HepG2 (cell line): Measurements from ENCODE around the gene MTRFR. TPM values are rescaled to one million over a fixed set of nuclear protein-coding genes. Genes with fewer than 3 reads are reported as not detected.

Experiments
- ATAC-seq: fragments of 200-7000 bp; cut with Tn5 transposase; 3 replicates; pipeline ENCODE4 v1.9.1; 2020; ENCODE audit warnings: mild to moderate bottlenecking, moderate library complexity
- BruUV-seq: library from RNA; stranded (reverse); fragments of 400-500 nt; replicated peaks from 2 replicates; lab custom pipeline; 2021; lab: Mats Ljungman, UMichigan
- CTCF ChIA-PET: fragments of 300-600 bp; formaldehyde crosslinking; extraction: SDS; loops from one replicate; lab custom pipeline; 2021; ENCODE audit warnings: low total read pairs, inconsistent platforms, low intra/inter-chr PET ratio; lab: Yijun Ruan, JAX
- POLR2A ChIA-PET: fragments of 350-600 bp; sonication (Branson Sonifier 250); formaldehyde crosslinking; loops from one replicate; lab custom pipeline; 2020; ENCODE audit warnings: antibody characterized with exemption, inconsistent platforms; lab: Yijun Ruan, JAX
- DNase-seq: peaks from one replicate; pipeline ENCODE4 v3.0.0-alpha.2; 2015; ENCODE audit warnings: low spot score
- FAIRE-seq: peaks from 3 replicates; lab custom pipeline; 2011; peaks lifted over from hg19 to GRCh38; lab: Jason Lieb, UNC
- H2AFZ ChIP-seq: one replicate; pipeline ENCODE4 v1.6.1; 2011; ENCODE audit warnings: low read length, inconsistent platforms
- H3K27ac ChIP-seq: fragments of 300-600 bp; 3 replicates; pipeline ENCODE4 v1.8.0; 2011; ENCODE audit warnings: mixed run types, mild to moderate bottlenecking, mixed read lengths, low read length, inconsistent platforms; ENCODE audit not compliant: insufficient read depth; ENCODE audit errors: extremely low read length
- H3K27me3 ChIP-seq, 2 experiments: fragments of 200-600 bp in 1 of 2; 2 replicates in 1 of 2; 3 replicates in 1 of 2; pipeline versions ENCODE4 v1.6.0 to v1.8.0; 2011; ENCODE audit warnings: low read length in 2 of 2, mild to moderate bottlenecking in 2 of 2, moderate library complexity in 2 of 2, inconsistent platforms in 1 of 2; ENCODE audit not compliant: insufficient read depth in 2 of 2, control insufficient read depth in 1 of 2
- H3K36me3 ChIP-seq, 2 experiments: fragments of 200-600 bp in 1 of 2; replicated peaks in 1 of 2; 2 replicates in 1 of 2; 3 replicates in 1 of 2; pipeline versions ENCODE4 v1.5.1 to v1.8.0; 2011; ENCODE audit warnings: low read length in 2 of 2, inconsistent platforms in 1 of 2; ENCODE audit not compliant: insufficient read depth in 2 of 2, control insufficient read depth in 1 of 2
- H3K4me1 ChIP-seq: 2 replicates; pipeline ENCODE4 v1.5.1; 2012; ENCODE audit warnings: low read length, inconsistent platforms; ENCODE audit not compliant: insufficient read depth
- H3K4me2 ChIP-seq: 2 replicates; pipeline ENCODE4 v1.6.0; 2011; ENCODE audit warnings: low read depth, low read length, inconsistent platforms
- H3K4me3 ChIP-seq, 3 experiments: fragments of 200-600 bp in 1 of 3; sonication (generic), shearing (Covaris generic) in 1 of 3; replicated peaks in 1 of 3; 2 replicates each; pipeline ENCODE4 v1.5.1; 2011 to 2016; ENCODE audit warnings: low read length in 3 of 3, inconsistent platforms in 2 of 3, low read depth in 2 of 3, mild to moderate bottlenecking in 2 of 3, control low read depth in 1 of 3, mixed read lengths in 1 of 3; ENCODE audit not compliant: insufficient read depth in 1 of 3
- H3K79me2 ChIP-seq: one replicate; pipeline ENCODE4 v1.6.1; 2011; ENCODE audit warnings: low read length, inconsistent platforms; ENCODE audit not compliant: insufficient read depth
- H3K9ac ChIP-seq: 2 replicates; pipeline ENCODE4 v1.6.0; 2011; ENCODE audit warnings: mild to moderate bottlenecking, low read depth, low read length, inconsistent platforms; ENCODE audit not compliant: insufficient read depth
- H3K9me3 ChIP-seq: 2 replicates; pipeline ENCODE4 v1.5.1; 2012; ENCODE audit warnings: mild to moderate bottlenecking, low read length
- H4K20me1 ChIP-seq: 2 replicates; pipeline ENCODE4 v1.6.0; 2011; ENCODE audit warnings: inconsistent platforms, mild to moderate bottlenecking, low read length, moderate library complexity; ENCODE audit not compliant: insufficient read depth
- AGO2 ChIP-seq: fragments of 200-400 bp; formaldehyde crosslinking; optimal IDR thresholded peaks from 2 replicates; pipeline ENCODE3; 2017; ENCODE audit warnings: mild to moderate bottlenecking, low read depth, low read length, moderate library complexity
- MYNN ChIP-seq: sonication (generic); formaldehyde crosslinking; IDR thresholded peaks from 2 replicates; pipeline ENCODE4 v1.4.0; 2020; ENCODE audit warnings: mild to moderate bottlenecking, low read depth, missing genetic modification reagents
- PCBP1 ChIP-seq: fragments of 200-400 bp; formaldehyde crosslinking; IDR thresholded peaks from 2 replicates; pipeline ENCODE4 v1.6.1; 2017; ENCODE audit warnings: mild to moderate bottlenecking, low read depth, low read length, borderline replicate concordance
- RBFOX2 ChIP-seq: fragments of 200-400 bp; formaldehyde crosslinking; IDR thresholded peaks from 2 replicates; pipeline ENCODE4 v1.6.1; 2017; ENCODE audit warnings: low read depth, mild to moderate bottlenecking, low read length
- SP4 ChIP-seq: sonication (generic); formaldehyde crosslinking; IDR thresholded peaks from 2 replicates; pipeline ENCODE4 v1.8.1; 2023; ENCODE audit warnings: mild to moderate bottlenecking, missing genetic modification reagents
- ZSCAN5A ChIP-seq: sonication (generic); formaldehyde crosslinking; IDR thresholded peaks from 2 replicates; pipeline ENCODE4 v1.8.0; 2022; ENCODE audit warnings: mild to moderate bottlenecking, missing genetic modification reagents, borderline replicate concordance
- WGBS: methylation state at CpG from one replicate; pipeline ENCODE4 v1.1.6; 2017; ENCODE audit warnings: low lambda C conversion rate; 5-methylcytosine and 5-hydroxymethylcytosine counted together
- in situ Hi-C: cut with HindIII; loops from 2 replicates; pipeline ENCODE4 v1.10.0; 2017; ENCODE audit warnings: low pct_unique_long_range_greater_than_20kb; ENCODE audit not compliant: extremely low pct_ligation_motif_present
- intact Hi-C: fragments of 100-400 bp; cut with micrococcal nuclease; formaldehyde crosslinking; loops from one replicate; pipeline ENCODE4 v1.10.0; 2022; ENCODE audit not compliant: unreplicated experiment
- polyA plus RNA-seq, 8 experiments: library from polyadenylated mRNA; depleted of rRNA in 3 of 8; stranded (reverse) in 7 of 8; unstranded in 1 of 8; fragments of >200 nt; fragmentation: Illumina TruSeq in 4 of 8; extraction: Trizol in 4 of 8; gene quantifications; 2 replicates each; pipeline versions ENCODE4 v1.2.1 to v1.2.3, GENCODE V29; 2011 to 2016; ENCODE audit warnings: low read depth in 4 of 8, missing spikeins in 1 of 8, mixed read lengths in 1 of 8; ENCODE audit not compliant: insufficient read depth in 1 of 8
- total RNA-seq, 5 experiments: library from RNA; depleted of rRNA; stranded (reverse); fragments of >200 nt; fragmentation: Illumina TruSeq; extraction: Trizol; gene quantifications; 2 replicates each; pipeline ENCODE4 v1.2.3, GENCODE V29; 2016; ENCODE audit warnings: low read depth in 1 of 5

Gene MTRFR
- total and polyA plus RNA-seq, 2 of the 13 experiments (the other 11 are each of a cell fraction or from before 2014, with no cell fraction given): 7.1 to 9.9 TPM

GRCh38 chr12:123268850-123269249 lies 35.6 kb downstream of the MTRFR start:
- no TSS peak for BruUV-seq
- 94% methylated on average over 13 of the region's 13 CpGs for WGBS
- H3K9me3 ChIP-seq: no peaks in the 10 kb centered on the region
- no peaks in the 10 kb centered on the region; a peak in 1 of 5 replicates for H3K27me3 ChIP-seq
- no peak for ATAC-seq
- no peak for DNase-seq
- TF ChIP-seq RBFOX2 (peak; percentile 34; the same call in 1 of the 2 replicates), ZSCAN5A (CRISPR knock-in tag) (no peak), PCBP1 (0 out of 2 replicates have a peak, but pooled peaks have one; percentile 40), SP4 (0 out of 2 replicates have a peak, but pooled peaks have one; percentile 27), AGO2 (peak; percentile 70), MYNN (no peak)
- H3K27ac ChIP-seq: peak overlapping the region; percentile 54
- no peaks in the 10 kb centered on the region for H4K20me1 ChIP-seq
- no peak for FAIRE-seq
- peak overlapping the region in 1 of 3 experiments; percentile 5; a peak in 1 of 6 replicates for H3K4me3 ChIP-seq
- POLR2A ChIA-PET: interaction anchor here (1.0 to 4.6 kb wide), 5 partner anchors 18 to 115 kb away, joined by 3 to 18 read pairs (median 4); partner anchors contain the start of genes KMT5A, MPHOSPH9 and MTRFR
- no peak overlapping the region for H2AFZ ChIP-seq
- 0 out of 2 replicates have a peak overlapping the region, but pooled peaks have one; percentile 29 for H3K9ac ChIP-seq
- peaks cover 23% of the 10 kb centered on the region for H3K4me1 ChIP-seq
- in situ Hi-C loops (no loop called here), intact Hi-C loops (no loop called here)
- H3K4me2 ChIP-seq: peak overlapping the region; percentile 78
- CTCF ChIA-PET: no interaction called here
- peaks cover 40% of the 10 kb centered on the region for H3K79me2 ChIP-seq
- peaks cover 19 to 26% of the 10 kb centered on the region in 2 experiments; a peak in 4 of 5 replicates for H3K36me3 ChIP-seq
